KOPT-K1 (cell line): ENCODE results near the gene FBXL20.
"Not testable (repeated sequence)": the region's sequence is repeated elsewhere in the genome, so short reads cannot be mapped to it uniquely, and the experiment has no call there.

Source experiments
- H3K27ac ChIP-seq: fragments of 200-600 bp; sonication (generic); 2 replicates; pipeline ENCODE4 v1.5.1; 2016; ENCODE audit warnings: antibody characterized with exemption, mild to moderate bottlenecking, low read depth, low read length; ENCODE audit not compliant: poor library complexity, severe bottlenecking
- H3K36me3 ChIP-seq: fragments of 200-600 bp; sonication (generic); 2 replicates; pipeline ENCODE4 v1.5.1; 2017; ENCODE audit warnings: antibody characterized with exemption, mild to moderate bottlenecking, low read length, moderate library complexity; ENCODE audit not compliant: insufficient read depth
- H3K9me3 ChIP-seq: fragments of 200-600 bp; sonication (generic); 2 replicates; pipeline ENCODE4 v1.5.1; 2017; ENCODE audit warnings: antibody characterized with exemption, low read length, mild to moderate bottlenecking; ENCODE audit not compliant: insufficient read depth, poor library complexity, severe bottlenecking

FBXL20 gene

DNA sequence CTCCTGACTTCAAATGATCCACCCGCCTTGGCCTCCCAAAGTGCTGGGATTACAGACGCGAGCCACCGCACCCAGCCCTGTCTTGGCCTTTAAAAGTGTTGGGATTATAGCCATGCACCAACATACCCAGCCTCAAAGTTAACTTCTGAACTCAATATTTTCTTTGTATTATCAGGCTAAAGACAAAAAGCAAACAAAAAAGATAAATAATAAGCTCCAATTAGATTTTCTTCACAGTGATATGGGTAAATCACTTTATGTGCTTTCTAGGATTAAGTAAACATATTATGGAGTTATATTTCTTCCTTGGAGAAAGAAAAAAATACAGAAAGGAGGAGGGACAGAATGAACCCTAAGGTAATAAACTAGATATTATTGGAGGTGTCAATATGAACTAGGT, 74.3 kb downstream of the FBXL20 start:
- Histone ChIP-seq H3K36me3 (no peaks in the 10 kb centered on the region), H3K27ac (no peak overlapping the region), H3K9me3 (no peaks in the 10 kb centered on the region)

DNA sequence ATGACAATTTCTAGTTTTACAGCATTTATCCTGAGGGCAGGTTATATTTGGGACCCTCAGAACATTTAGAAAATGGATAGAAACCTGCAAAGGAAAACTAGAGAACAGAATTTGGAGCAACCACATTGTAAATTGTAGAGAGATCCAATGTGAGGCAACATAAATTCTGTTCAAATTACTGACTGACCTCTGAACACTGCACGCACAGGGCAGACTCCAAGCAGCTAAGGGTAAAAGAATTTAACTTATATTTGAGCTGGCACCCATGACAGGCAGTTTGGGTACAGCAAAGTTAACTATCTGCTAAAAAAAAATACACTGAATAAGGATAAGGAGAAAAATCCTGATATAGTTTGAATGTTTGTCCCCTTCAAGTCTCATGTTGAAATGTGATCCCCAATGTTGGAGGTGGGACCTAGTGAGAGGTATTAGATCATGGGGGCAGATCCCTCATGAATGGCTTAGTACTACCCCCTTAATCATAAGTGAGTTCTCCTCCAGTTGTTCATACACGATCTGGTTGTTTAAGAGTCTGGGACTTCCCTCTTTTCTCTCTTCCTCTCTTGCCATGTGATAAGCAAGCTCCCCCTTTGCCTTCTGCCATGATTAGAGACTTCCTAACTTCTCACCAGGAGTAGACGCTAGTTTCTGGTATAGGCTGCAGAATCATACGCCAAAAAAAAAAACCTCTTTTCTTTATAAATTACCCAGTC, 75.7 kb downstream of the FBXL20 start:
- Histone ChIP-seq H3K27ac (no peak overlapping the region), H3K9me3 (no peaks in the 10 kb centered on the region), H3K36me3 (no peaks in the 10 kb centered on the region)

DNA sequence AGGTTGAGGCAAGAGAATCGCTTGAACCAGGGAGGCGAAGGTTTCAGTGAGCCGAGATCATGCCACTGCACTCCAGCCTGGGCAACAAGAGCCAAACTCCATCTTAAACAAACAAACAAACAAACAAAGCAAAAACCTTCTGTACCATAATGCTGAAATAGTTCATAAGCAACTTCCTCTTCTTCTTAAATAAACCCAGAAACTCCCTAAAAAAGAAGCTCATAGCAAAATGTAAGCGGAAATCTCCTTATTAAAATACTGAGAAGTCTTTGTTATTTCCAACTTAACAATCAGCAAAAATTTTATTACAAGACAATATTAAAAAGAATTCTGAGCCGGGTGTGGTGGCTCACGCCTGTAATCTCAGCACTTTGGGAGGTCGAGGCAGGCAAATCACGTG, 82.8 kb downstream of the FBXL20 start:
- no peaks in the 10 kb centered on the region for H3K9me3 ChIP-seq
- no peak overlapping the region for H3K27ac ChIP-seq
- H3K36me3 ChIP-seq: no peaks in the 10 kb centered on the region

DNA sequence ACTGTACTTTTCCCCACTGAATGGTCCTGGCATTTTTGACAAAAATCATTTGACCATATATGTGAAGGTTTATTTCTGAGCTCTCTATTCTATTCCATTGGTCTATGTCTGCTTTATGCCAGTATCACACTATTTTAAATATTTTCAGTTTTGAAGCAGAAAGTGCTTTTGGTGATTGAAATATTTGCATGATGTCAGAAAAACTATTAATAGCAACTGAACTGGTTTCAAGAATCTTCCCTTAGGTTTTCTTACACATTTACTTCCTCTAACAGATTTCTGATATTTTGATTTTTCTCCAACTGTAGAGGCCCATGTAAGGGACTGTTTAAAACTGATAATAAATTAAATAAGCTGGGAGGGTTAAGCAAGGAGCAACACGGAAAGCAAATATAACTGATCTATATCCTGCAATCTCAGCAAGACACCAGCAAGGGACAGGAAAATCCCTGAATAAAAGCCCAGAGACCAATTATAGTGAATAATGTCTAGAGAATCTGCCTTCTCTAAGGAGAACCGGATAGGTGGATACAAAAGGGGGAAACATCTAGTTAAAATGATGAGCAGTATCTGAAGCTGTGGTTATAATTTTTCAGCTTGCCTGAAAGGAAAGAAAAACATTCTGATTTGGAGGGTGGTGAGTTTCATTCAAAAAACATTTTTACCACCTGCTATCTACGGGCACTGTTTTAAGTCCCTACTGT, 94.8 kb downstream of the FBXL20 start:
- Histone ChIP-seq H3K27ac (no peak overlapping the region), H3K9me3 (no peaks in the 10 kb centered on the region), H3K36me3 (no peaks in the 10 kb centered on the region)

DNA sequence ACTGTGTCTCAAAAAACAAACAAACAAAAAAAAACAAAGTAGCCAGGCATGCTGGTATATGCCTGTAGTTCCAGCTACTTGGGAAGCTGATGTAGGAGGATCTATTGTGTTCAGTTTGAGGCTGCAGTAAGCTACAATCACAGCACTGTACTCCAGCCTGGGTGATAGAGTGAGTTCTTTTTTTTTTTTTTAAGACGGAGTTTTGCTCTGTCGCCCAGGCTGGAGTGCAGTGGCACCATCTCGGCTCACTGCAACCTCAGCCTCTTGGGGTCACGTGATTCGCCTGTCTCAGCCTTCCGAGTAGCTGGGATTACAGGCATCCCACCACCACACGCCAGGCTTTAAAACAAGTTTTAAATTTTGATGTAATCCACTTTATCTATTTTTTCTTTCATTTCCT, 95.4 kb downstream of the FBXL20 start:
- Histone ChIP-seq H3K36me3 (no peaks in the 10 kb centered on the region), H3K9me3 (no peaks in the 10 kb centered on the region), H3K27ac (no peak overlapping the region)

DNA sequence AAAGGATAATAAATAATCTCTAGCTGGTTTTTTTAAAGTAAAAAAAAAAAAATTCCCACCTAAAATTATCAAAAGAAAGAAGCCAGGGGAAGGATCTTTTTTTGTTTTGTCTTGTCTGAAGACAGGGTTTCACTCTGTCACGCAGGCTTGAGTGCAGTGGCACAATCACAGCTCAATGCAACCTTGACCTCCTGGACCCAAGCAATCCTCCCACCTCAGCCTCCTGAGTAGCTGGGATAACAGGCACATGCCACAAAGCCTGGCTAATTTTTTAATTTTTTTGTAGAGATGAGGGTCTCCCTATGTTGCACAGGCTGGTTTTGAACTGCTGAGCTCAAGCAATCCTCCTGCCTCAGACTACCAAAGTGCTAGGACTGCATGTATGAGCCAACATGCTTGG, 97.2 kb downstream of the FBXL20 start:
- H3K27ac ChIP-seq: no peak overlapping the region
- no peaks in the 10 kb centered on the region for H3K36me3 ChIP-seq

DNA sequence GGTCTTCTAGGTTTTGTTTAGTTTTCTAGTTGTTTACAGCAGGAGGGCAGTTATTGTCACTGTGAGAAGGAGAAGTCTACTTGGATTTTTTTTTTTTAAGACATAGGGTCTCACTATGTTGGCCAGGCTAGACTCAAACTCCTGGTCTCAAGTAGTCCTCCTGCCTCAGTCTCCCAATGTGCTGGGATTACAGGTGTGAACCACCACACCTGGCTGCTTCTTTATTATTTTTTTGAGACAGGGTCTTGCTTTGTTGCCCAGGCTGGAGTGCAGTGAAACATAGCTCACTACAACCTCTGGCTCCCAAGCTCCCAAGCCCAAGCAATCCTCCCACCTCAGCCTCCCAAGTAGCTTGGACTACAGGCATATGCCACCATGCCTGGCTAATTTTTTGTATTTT, 107.4 kb downstream of the FBXL20 start:
- Histone ChIP-seq H3K27ac (no peak overlapping the region), H3K9me3 (no peaks in the 10 kb centered on the region), H3K36me3 (no peaks in the 10 kb centered on the region)

More for the DNA sequence above, 97.2 kb downstream of the FBXL20 start:
- no peaks in the 10 kb centered on the region for H3K9me3 ChIP-seq

DNA sequence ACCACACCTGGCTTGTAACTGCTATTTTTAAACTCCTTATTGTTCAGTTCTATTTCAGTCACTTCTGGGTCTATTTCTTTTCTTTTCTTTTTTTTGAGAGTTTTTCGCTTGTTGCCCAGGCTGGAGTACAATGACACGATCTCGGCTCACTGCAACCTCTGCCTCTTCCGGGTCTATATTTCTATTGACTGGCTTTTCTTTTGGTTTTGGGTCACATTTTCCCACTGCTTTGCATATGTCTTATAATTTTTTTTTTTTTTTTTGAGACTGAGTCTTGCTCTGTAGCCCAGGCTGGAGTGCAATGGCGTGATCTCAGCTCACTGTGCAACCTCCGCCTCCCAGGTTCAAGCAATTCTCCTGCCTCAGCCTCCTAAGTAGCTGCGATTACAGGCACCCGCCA, 108.9 kb downstream of the FBXL20 start:
- H3K9me3 ChIP-seq, H3K36me3 ChIP-seq, H3K27ac ChIP-seq: not testable (repeated sequence)

DNA sequence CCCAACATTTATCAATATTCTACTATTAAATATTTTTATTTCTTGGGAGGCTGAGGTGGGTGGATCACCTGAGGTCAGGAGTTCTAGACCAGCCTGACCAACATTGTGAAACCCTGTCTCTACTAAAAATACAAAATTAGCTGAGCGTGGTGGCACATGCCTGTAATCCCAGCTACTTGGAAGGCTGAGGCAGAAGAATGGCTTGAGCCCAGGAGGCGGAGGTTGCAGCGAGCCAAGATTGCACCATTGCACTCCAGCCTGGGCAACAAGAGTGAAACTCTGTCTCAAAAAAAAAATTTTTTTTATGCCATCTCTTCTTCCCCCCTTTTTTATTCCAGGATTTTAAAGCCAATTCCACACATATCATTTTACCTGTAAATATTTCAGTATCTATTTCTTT, 114.9 kb downstream of the FBXL20 start:
- not testable (repeated sequence) for H3K36me3 ChIP-seq, H3K9me3 ChIP-seq, H3K27ac ChIP-seq

DNA sequence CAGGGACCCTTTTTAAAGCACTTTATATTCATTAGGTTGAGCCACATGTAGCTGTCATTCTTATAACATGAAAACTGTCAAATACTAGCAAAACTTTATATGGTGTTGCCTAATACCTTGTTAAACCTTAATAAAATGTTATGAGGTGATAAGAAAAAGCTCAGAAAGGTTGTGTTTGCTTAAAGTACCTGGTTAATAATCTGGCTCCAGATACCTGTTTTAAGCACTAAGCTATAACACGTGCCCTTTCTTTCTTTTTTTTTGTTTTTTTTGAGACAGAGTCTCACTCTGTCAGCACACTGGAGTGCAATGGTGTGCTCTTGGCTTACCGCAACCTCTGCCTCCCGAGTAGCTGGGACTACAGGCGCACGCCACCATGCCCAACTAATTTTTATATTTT, 116.7 kb downstream of the FBXL20 start:
- Histone ChIP-seq H3K36me3 (no peaks in the 10 kb centered on the region), H3K27ac (no peak overlapping the region), H3K9me3 (no peaks in the 10 kb centered on the region)

DNA sequence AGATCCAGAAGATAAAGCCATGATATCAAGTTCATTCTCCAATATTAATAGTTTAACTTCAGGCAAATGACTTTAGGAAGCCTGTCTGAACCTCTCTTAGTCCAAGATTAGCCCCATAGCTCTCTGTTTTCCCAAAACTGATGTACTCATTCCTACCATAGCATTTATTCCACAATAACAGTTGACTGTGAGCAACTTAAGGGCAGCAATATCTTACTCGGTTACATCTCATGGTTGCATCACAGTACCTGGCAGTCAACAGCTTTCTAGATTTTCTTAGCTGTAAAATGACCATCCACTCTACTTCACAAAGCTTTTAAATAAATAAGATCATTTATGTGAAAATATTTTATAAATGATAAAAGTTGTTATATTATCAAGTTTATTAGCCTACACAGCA, 117.5 kb downstream of the FBXL20 start:
- no peaks in the 10 kb centered on the region for H3K36me3 ChIP-seq
- H3K9me3 ChIP-seq: no peaks in the 10 kb centered on the region
- H3K27ac ChIP-seq: no peak overlapping the region

DNA sequence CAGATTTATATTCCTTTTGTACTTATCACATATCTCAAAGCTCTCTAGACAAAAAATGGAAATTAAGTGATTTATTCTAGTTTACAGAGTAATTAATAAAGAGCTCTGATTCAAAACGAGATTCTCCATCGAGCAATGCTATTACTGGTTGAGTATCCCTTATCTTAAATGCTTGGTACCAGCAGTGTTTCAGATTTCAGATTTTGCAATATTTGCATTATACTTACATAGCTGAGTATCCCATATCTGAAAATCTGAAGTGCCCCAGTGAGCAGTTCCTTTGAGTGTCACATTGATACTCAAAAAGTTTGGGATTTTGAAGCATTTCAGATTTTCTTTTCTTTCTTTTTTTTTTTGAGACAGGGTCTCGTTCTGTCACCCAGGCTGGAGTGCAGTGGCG, 118.3 kb downstream of the FBXL20 start:
- no peaks in the 10 kb centered on the region for H3K9me3 ChIP-seq
- no peak overlapping the region for H3K27ac ChIP-seq
- H3K36me3 ChIP-seq: no peaks in the 10 kb centered on the region

DNA sequence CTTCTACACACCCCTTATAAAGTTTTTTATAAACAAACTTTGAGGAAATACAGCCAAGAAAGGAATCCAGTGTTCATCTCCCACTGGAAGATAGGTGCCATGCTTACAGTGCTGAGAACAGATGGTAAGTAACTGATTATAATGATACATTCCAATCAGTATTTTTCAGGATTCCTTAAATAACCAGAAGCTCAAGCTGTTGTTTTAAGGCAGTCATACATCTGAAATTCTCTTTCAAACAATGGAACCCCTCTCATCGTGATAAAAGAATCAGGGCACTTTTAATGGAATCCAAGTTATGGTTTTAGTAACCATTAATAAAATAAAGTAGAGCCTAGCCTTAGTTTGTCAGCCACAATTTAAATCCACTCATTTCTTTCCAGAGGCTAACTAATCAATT, 119.6 kb downstream of the FBXL20 start:
- Histone ChIP-seq H3K36me3 (no peaks in the 10 kb centered on the region), H3K27ac (no peak overlapping the region), H3K9me3 (no peaks in the 10 kb centered on the region)

DNA sequence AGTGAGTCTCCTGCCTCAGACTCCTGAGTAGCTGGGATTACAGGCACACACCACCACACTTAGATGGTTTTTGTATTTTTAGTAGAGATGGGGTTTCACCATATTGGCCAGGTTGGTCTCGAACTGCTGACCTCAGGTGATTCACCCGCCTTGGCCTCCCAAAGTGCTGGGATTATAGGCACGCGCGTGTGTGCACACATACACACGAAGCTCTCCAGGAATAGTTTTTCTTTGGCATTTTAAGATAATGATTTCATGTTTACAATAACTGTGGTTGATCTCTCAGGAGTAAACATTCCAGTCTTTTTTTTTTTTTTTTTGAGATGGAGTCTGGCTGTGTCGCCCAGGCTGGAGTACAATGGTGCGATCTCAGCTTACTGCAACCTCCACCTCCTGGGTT, 123.2 kb downstream of the FBXL20 start:
- not testable (repeated sequence) for H3K27ac ChIP-seq, H3K9me3 ChIP-seq
- peaks cover 11% of the 10 kb centered on the region; the same call in 1 of the 2 replicates for H3K36me3 ChIP-seq

DNA sequence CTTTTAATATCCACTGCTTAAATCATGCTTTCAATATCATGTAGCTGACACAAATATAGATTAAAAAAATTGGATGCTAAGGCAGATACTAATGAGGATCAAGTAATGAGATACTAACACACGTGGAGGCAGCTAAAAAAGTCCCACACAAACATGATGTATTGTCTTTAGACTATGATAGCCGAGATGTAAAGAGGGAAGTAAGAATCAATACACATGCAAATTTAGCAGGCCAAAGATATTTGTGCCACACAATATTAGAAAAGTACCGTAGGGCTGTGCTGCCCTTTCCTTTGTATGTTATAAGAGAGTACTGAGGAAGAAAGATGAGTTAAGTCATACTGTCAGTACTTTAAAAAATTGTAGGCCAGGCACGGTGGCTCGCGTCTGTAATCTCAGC, 124.3 kb downstream of the FBXL20 start:
- Histone ChIP-seq H3K9me3 (no peaks in the 10 kb centered on the region), H3K27ac (no peak overlapping the region), H3K36me3 (peaks cover 11% of the 10 kb centered on the region; the same call in 1 of the 2 replicates)

DNA sequence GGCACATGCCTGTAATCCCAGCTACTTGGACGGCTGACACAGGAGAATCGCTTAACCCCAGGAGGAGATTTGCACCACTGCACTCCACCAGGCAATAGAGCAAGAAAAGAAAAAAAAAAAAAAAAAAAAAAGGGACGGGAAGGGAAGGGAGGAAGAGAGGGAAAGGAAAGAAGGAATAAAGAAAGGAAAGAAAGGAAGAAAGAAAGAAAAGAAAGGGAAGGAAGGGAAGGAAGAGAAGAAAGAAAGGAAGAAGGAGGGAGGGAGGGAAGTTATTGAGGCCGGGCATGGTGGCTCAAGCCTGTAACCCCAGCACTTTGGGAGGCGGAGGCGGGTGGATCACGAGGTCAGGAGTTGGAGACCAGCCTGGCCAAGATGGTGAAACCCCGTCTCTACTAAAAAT, 125.3 kb downstream of the FBXL20 start:
- Histone ChIP-seq H3K9me3 (no peaks in the 10 kb centered on the region), H3K36me3 (peaks cover 11% of the 10 kb centered on the region; the same call in 1 of the 2 replicates), H3K27ac (no peak overlapping the region)
